COLO668 (cell line): ENCODE results near the gene ABAT.

ENCODE experiments used
- DNase-seq: peaks from one replicate; lab custom pipeline; 2025; ENCODE audit not compliant: unreplicated experiment; lab: John Stamatoyannopoulos, UW

The ABAT gene

DNA sequence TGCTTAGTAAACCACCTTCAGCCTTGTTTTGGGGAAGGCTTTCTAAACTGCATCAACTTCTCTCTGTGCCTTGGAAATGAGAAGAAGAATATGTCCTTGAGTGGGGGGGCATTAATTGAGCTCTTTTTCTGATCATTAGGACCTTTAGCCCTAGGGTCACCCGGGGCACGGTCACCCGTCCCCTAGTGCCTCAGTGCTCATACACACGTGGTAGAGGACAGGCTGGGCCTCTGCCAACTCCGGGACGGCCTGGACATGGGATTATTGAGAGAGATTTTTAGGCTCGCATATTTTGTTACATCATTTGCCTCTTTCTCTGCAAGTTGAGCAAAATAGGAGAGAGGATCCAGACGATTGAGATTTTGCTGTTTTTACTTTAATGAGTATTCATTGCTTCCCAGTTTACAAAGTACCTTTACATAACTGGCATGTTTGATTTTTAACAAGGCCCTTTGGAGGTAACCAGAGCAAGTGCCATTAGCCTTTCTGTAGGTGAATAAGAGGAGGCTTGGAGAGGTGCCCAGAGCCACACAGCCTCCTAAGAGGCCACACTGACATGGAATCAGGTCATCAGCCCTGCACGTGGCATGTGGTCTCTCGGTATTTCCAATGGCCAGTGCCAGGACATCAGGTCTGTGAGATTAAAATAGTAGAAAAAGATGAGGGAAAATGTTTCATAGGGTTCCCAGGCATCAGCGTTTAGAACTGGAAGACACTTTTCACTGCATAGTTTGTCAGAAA is 134.4 kb downstream of the ABAT start:
- DNase-seq, result no peak

DNA sequence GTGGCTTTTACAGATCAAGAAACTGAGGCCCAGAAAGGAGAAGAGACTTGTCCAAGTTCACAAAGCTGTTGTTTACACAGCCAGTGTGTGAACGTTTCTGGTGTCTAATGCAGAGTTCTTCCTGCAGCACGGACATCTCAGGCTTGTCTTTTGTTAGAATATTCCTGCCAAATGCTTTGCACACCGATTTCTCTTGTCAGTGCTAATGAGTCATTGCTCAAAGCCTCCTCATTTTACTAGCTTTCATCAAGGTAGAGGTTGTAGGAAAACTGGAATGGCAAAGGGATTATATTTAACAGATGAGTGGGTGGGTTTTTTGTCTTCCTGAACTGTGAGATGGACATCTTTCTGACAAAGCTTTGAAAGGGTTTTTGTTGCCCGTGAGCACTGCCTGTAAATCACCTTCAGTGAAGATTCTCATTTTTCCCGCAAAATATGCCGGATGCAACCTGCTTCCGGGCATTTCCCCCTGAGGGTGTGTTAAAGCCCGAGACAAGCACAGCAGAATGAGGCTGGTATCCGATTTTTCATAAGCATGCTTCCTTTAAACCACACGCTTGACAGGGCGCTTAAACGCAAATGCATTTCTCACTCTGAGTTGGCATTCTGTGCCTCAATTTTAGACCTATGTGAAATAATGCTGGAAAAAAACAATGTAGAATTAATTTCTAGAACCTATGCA is 137.9 kb downstream of the ABAT start:
- no peak for DNase-seq

DNA sequence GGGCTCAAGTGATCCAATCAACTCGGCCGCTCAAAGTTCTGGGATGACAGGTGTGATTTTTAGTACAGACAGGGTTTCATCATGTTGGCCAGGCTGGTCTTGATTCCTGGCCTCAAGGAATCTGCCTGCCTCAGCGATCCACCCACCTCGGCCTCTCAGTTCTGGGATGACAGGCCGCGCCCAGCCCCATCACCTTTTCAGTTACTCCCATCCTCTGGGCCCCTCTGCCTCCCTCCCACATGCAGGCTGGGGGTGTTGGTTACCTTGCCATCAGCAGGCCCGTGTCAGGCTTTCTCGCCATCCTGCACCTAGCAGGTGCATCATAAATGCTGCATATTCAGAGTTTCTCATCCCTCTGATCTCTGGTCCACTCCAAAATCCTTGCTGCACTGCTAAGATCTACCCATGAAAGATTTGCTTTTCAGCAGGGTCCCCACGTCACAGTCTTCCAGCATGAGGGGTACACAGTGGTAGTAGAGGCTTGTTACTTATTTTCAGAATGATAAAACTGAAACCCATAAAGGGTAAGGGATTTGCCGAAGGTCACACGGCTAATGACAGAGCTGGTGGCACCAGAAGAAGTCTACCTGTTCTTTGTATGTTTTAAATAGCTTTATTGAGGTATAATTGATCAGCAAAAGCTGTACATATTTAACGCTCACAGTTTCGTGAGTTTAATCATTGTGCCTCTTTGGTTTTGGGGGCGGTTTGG is 139.8 kb downstream of the ABAT start:
- DNase-seq, result no peak

DNA sequence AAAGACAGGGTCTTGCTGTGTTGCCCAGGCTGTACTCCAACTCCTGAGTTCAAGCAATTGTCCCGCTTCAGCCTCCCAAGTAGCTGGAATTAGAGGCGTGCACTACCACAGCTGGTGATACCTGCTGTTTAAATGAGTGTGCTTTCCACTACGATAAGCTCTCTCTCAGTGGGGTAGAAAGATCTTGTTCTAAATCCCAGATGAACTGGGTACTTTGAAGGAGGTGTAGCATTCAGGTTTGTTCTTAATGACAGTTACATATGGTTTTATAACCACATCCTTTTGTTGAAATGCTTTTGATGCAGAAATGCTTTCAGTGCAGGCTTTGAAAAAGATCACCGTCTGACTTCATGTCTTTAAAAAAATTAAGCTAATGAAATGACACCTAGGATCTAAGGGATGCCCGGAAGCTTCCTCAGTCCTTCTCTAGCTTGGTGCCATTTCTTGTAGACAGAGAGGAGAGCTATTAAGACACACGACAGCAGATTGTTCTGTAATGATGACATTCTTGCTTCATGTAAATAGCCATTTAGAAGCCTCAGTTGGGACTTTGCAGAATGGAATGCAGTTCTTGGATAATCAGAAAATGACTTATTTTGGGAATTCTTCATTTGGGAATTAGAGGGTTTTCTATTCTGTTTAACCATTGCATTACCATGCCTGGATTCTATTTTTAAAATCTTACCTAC is 142.7 kb downstream of the ABAT start:
- no peak for DNase-seq

DNA sequence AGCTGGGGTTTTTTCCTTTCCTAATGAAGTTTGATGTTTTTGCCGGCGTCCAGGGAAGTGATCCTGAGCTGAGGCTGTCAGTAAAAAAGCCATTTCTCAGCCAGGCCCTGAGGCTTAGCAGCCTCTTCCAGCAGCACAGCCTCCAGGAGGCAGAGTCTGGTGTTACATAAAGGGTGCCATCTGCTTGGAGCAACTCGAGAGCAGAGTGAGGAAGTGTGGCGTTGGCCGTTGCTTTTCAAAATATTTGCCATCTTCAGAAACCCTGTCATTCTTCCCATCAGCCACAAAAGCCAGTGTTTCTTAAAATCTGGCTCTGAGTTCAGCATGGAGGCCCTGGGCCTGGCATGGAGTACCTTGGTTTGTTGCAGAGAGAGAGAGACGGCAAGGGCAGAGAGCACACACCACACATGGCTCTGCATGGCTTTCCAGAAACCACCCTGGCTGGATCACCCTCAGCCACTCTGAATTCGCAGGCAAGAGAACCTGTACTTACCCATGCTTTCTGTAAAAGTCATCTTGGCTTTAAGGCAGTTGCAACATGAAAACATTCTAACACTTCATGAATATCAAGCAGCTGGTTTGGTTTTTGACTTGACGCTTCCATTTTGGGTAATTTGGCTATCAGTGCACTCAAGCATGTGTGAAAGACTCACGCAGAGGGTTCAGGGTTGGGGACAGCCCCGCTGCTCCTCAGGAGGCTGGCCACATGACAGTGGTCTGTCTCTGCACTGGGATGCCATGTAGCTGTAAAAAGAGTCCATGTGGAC is 144.3 kb downstream of the ABAT start:
- DNase-seq, result no peak

DNA sequence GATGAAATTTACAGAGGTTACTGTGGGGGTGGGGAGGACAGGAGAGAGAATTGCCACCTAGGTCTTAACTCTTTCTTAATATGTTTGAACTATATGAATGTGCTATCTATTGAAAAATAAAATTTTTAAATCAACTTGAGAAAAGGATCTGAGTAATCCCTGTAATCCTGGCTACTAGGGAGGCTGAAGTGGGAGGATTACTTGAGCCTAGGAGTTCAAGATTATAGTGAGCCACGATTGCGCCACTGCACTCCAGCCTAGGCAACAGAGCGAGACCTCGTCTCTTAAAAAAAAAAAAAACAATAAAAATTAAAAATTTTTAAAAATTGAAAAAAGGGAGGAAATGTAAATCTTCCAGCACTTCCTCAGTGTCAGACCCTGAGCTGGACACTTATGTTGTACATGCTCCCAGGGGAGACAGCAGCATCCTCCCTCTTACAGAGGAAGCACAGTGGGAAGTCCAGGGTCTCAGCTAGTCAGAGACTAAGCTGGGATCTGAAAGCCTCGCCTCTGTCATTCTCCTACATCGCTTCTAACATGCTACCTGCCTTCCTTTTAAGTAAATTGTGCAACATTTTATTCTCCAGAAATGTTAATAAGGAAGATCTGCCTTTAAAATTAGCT is 145.1 kb downstream of the ABAT start:
- DNase-seq, result no peak

DNA sequence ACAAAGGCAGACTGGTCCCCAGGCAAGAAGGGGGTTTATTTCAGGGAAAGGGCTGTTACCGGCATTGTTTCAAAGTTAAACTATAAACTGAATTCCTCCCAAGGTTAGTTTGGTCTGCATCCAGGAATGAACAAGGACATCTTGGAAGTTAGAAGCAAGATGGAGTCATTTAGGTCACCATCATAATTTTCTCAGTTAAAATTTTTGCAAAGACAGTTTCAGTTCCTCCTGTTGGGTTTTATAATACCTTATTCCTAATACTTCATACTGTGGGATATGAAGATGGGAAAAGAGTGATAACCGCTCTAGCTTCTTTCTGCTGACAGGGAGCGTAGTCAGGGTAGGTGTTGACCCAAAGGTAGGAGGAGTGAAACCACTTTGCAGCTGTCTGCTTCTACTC is 148.0 kb downstream of the ABAT start:
- DNase-seq, result no peak

DNA sequence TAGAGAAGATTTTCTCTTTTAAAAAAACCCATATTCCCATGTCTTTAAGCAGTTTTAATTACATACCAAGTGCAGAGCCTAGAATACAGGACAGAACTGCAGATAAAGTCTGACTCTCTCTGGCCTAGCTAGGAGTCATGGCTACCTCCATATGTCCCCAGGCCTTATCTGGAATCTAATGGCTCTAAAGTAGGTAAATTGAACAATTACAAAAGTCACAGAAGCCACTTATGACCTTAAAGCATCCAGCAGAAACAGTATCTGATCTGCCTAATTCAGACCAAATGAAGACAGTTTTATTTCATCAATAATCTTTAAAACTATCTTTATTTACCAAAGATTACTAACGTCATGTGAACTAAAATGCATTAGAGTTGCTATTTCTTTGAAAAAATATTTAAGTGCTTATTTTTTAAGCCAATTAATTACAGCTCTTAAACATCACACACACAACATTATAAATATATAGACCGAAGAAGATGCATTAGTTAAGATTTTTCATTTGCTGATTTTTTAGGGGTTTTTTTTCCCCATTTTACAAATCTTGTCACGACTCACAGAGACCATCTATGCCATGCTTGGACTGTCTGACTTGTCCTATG is 152.0 kb downstream of the ABAT start:
- DNase-seq, result no peak

DNA sequence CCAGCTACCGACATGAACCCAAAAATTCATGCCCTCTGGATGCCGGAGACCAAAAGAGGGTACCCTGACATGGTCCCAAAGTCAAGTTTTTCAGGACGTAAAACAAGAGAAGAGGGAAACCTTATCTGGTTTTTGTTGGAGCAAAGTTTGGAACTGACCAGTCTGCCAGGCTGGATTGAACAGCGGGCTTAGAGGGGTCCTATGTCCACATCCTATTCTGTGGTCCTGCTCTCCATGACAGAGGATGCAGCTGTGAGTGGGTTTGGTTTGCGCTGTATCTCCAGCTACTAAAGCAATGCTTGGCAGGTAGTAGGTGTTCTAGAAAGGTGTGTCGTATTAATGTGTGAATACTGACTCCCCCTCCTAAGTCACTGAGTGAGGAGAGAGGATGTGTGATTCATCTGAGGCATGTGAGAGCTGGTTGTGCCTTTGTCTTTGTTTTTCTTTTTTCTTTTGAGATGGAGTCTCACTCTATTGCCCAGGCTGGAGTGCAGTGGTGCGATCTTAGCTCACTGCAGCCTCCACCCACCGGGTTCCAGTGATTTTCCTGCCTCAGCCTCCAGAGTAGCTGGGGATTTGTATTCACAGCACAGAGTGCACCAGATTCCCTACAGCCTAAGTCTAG is 154.2 kb downstream of the ABAT start:
- DNase-seq, result no peak

DNA sequence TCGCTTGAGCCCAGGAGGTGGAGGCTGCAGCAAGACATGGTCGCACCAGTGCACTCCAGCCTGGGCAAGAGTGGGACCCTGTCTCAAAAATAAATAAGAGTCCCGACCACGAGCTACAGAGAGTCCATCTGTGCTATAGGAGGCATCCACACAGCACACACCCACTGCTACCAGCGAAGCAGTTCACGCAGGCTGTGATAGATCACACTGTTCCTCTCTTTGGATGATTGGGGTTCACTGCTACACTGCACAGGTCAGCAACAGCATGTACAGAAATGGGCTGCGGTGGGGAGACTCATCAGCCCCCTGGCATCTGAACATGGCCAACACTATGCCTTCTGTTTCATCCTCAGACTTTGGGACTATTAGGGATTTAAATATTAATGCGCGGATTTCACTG is 157.0 kb downstream of the ABAT start:
- no peak for DNase-seq

DNA sequence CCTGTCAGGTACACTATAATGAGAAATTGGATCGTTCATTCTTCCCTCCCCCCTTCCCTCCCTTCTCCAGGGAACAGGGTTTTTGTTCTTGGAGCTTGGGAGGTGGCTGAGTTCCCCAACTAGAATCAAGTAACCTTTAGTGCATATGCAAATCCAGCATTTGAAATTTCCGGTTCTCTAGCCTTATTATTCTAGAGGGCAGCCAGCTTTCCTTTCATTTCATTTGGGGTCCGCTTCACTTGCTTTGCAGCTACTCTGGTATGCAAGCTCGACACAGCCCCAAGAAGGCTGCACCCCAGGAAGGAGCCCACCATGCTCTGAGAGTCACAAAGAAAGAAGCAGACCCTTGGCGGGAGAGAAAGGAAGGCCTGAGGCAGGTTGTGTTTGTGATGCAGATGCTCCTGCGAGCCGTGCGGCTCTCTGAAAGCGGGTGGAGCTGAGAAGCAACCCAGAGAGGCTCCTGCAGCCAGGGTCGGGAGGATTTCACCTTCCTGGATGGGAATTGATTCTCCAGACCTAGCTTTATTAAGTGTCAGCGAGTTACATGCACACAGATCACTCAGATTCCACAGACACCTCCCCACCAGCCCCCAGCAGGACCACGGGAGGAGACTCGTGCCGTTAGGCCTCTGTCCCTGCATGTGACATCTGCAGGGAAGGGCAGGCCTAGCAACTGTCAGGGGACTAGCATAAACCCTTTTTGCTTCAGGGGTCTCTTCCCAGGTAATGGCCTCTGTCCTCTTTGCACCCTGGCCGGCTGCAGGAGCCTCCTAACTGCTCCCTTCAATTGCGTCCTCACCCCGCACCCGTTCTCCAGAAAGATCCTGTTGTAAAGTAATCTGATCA is 157.7 kb downstream of the ABAT start:
- DNase-seq, result no peak

DNA sequence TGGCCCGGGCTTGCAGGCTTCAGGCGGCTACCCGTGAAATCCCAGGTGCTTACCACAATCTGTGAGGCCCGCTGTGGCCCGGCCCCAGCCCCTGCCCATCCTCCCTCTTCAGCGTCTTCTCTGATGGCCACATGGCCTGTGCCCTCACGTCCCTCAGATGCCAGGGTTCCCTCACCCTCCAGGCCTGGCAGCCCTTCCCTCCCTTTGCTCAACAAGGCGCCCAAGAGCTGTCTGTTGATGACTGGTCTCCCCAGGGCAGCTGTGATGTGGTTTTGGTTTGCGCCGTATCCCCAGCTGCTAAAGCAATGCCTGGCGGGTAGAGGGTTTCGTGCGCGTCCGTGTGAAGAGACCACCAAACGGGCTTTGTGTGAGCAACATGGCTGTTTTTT is 158.3 kb downstream of the ABAT start:
- DNase-seq, result no peak
